SU-DHL-6 (cell line): ENCODE measurements around the gene ACER1.
A peak's percentile ranks its signal among the peaks of the same experiment; 100 is the strongest.
"Not testable (repeated sequence)": the region's sequence is repeated elsewhere in the genome, so short reads cannot be mapped to it uniquely, and the experiment has no call there.

ENCODE experiments used
- H2AFZ ChIP-seq: fragments of 200-600 bp; sonication (generic); 2 replicates; pipeline ENCODE4 v1.6.1; 2014; ENCODE audit warnings: low read depth, mild to moderate bottlenecking, moderate library complexity, mixed read lengths, antibody characterized with exemption, low read length; ENCODE audit not compliant: severe bottlenecking
- H3F3A ChIP-seq: fragments of 200-600 bp; shearing (Covaris generic); 2 replicates; pipeline ENCODE4 v1.6.0; 2016; ENCODE audit warnings: antibody characterized with exemption, mild to moderate bottlenecking; ENCODE audit not compliant: insufficient read depth
- H3K27ac ChIP-seq: fragments of 200-600 bp; sonication (generic); 2 replicates; pipeline ENCODE4 v1.5.1; 2016; ENCODE audit warnings: low read depth, mild to moderate bottlenecking, low read length, moderate library complexity, mixed read lengths
- H3K27me3 ChIP-seq: fragments of 200-600 bp; sonication (generic), shearing (Covaris generic); 2 replicates; pipeline ENCODE4 v1.6.0; 2014; ENCODE audit warnings: mild to moderate bottlenecking, low read length
- H3K36me3 ChIP-seq: fragments of 200-600 bp; sonication (generic); 2 replicates; pipeline ENCODE4 v1.6.1; 2014; ENCODE audit warnings: mild to moderate bottlenecking, low read length, mixed read lengths
- H3K4me2 ChIP-seq: fragments of 300-600, 200-600 bp; shearing (Covaris generic), sonication (generic); 2 replicates; pipeline ENCODE4 v1.6.0; 2014; ENCODE audit warnings: low read length, low read depth, mild to moderate bottlenecking; ENCODE audit not compliant: poor library complexity, severe bottlenecking
- H3K4me3 ChIP-seq: fragments of 200-600 bp; sonication (generic); 2 replicates; pipeline ENCODE4 v1.5.1; 2014; ENCODE audit warnings: antibody characterized with exemption, low read length, mild to moderate bottlenecking, mixed read lengths; ENCODE audit not compliant: insufficient read depth, poor library complexity, severe bottlenecking
- H3K79me2 ChIP-seq: fragments of 200-600 bp; sonication (generic); 2 replicates; pipeline ENCODE4 v1.6.1; 2014; ENCODE audit warnings: mild to moderate bottlenecking, low read length, moderate library complexity; ENCODE audit not compliant: insufficient read depth
- H3K9ac ChIP-seq: fragments of 200-600 bp; sonication (generic); 2 replicates; pipeline ENCODE4 v1.7.0; 2014; ENCODE audit warnings: mild to moderate bottlenecking, low read length
- H3K9me2 ChIP-seq: fragments of 200-600 bp; sonication (generic); replicated peaks from 2 replicates; pipeline ENCODE4 v1.6.1; 2014; ENCODE audit warnings: low read length; ENCODE audit not compliant: insufficient read depth
- H3K9me3 ChIP-seq: fragments of 200-600 bp; sonication (generic); 2 replicates; pipeline ENCODE4 v1.6.1; 2014; ENCODE audit warnings: low read length, mixed read lengths; ENCODE audit not compliant: insufficient read depth
- H4K20me1 ChIP-seq: fragments of 200-600 bp; sonication (generic); 2 replicates; pipeline ENCODE4 v1.6.1; 2014; ENCODE audit warnings: low read depth, mild to moderate bottlenecking, antibody characterized with exemption, low read length, moderate library complexity, mixed read lengths
- EZH2phosphoT487 ChIP-seq: fragments of 200-600 bp; sonication (generic), shearing (Covaris generic); conservative IDR thresholded peaks from 2 replicates; pipeline ENCODE4 v1.6.1; 2018; ENCODE audit warnings: mild to moderate bottlenecking, antibody characterized with exemption, low read length, moderate library complexity, mixed read lengths
- TF ChIP-seq, protein P1 (sequence below): fragments of 200-600 bp; sonication (generic); IDR thresholded peaks from one replicate; pipeline ENCODE4 v1.5.1; 2017; ENCODE audit warnings: antibody characterized with exemption, mild to moderate bottlenecking, low read length, moderate library complexity; ENCODE audit not compliant: insufficient read depth, poor library complexity, severe bottlenecking

Gene ACER1

DNA sequence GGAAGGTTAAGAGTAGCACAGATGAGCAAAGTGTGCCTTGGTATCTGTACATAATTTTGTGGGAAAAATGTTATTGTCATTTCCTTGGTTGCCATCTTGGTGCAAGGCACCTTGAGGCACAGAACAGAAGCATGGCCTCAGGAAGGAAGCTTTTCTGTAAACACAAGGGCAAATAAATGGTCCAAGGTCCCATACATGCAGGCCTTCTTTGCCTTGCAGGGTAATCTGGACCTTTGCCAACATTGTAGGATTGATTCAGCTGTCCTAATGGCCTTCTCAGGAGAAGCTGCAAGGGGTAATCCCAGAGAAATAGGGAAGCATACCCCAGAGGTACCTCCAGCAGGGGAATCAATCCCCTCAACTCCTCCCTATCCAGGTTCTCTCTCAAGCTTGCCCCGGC lies 44.7 kb downstream of the ACER1 start:
- Histone ChIP-seq H3F3A (no peaks in the 10 kb centered on the region), H4K20me1 (no peaks in the 10 kb centered on the region), H3K36me3 (no peaks in the 10 kb centered on the region), H3K4me3 (no peak overlapping the region), H3K4me2 (no peak overlapping the region), H3K79me2 (no peaks in the 10 kb centered on the region), H3K27me3 (no peaks in the 10 kb centered on the region), H3K27ac (no peak overlapping the region), H3K9ac (no peak overlapping the region), H2AFZ (no peak overlapping the region), H3K9me3 (peaks cover 42% of the 10 kb centered on the region; the same call in 1 of the 2 replicates), H3K9me2 (no peaks in the 10 kb centered on the region)
- TF ChIP-seq, protein P1, sequence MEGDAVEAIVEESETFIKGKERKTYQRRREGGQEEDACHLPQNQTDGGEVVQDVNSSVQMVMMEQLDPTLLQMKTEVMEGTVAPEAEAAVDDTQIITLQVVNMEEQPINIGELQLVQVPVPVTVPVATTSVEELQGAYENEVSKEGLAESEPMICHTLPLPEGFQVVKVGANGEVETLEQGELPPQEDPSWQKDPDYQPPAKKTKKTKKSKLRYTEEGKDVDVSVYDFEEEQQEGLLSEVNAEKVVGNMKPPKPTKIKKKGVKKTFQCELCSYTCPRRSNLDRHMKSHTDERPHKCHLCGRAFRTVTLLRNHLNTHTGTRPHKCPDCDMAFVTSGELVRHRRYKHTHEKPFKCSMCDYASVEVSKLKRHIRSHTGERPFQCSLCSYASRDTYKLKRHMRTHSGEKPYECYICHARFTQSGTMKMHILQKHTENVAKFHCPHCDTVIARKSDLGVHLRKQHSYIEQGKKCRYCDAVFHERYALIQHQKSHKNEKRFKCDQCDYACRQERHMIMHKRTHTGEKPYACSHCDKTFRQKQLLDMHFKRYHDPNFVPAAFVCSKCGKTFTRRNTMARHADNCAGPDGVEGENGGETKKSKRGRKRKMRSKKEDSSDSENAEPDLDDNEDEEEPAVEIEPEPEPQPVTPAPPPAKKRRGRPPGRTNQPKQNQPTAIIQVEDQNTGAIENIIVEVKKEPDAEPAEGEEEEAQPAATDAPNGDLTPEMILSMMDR: no peak
- no peak for TF ChIP-seq EZH2phosphoT487

DNA sequence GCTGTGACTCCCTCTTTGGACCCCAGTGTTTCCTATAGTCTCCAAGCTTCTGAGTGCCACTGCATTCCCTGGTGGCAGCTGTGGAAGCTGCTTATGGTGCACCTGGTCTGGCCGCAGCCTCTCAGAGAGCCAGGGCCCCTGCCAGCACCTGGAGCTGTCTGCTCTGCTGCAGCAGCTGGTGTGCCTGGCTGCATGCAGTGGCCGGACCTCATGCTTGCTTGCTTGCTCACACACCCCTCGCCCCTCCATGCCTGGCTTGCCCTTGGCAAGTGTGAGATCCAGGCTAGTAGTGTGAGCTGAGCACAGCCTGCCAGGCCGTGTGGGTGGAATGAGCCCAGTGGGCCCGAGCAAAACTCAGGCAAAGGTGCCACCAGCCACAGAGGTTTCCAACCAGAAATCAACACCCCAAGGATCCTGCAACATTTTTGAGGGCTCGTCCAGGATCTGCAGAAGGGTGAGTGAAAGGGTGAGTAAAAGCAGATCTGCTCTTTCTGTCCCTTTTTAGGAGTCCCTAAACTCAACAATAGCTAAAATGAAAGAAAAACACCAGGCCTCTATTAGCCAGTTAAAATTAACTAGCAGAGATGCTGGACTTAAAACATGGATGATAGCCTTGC lies 46.0 kb downstream of the ACER1 start:
- H3K9me3 ChIP-seq: peaks cover 36% of the 10 kb centered on the region; the same call in 1 of the 2 replicates
- no peak overlapping the region for H2AFZ ChIP-seq
- no peak overlapping the region for H3K9ac ChIP-seq
- H4K20me1 ChIP-seq: no peaks in the 10 kb centered on the region
- H3K79me2 ChIP-seq: no peaks in the 10 kb centered on the region
- TF ChIP-seq, protein P1: no peak
- TF ChIP-seq EZH2phosphoT487: no peak
- no peak overlapping the region for H3K27ac ChIP-seq
- H3K4me3 ChIP-seq: peak overlapping the region; percentile 22
- no peaks in the 10 kb centered on the region for H3K27me3 ChIP-seq
- no peaks in the 10 kb centered on the region for H3F3A ChIP-seq
- H3K4me2 ChIP-seq: no peak overlapping the region
- no peaks in the 10 kb centered on the region for H3K9me2 ChIP-seq
- H3K36me3 ChIP-seq: no peaks in the 10 kb centered on the region

DNA sequence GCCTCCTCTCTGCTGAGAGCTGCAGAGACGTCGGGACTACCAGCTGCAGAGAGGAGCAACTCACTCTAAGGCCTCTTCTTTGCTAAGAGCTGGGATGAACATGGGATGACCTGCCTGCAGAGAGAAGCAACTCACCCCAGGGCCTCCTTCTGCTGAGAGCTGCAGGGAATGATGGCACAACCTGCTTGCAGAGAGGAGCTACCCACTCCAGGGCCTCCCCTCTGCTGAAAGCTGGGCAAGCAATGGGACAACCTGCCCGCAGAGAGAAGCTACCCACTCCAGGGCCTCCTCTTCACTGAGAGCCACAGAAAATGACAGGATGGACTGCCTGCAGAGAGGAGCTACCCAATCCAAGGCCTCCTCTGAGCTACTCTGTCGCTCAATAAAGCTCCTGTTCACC lies 46.7 kb downstream of the ACER1 start:
- H4K20me1 ChIP-seq: no peaks in the 10 kb centered on the region
- H3K9ac ChIP-seq: no peak overlapping the region
- no peaks in the 10 kb centered on the region for H3K27me3 ChIP-seq
- H3K27ac ChIP-seq: no peak overlapping the region
- H3K79me2 ChIP-seq: no peaks in the 10 kb centered on the region
- H3K9me2 ChIP-seq: no peaks in the 10 kb centered on the region
- no peak overlapping the region for H3K4me2 ChIP-seq
- H3F3A ChIP-seq: no peaks in the 10 kb centered on the region
- no peak overlapping the region for H3K4me3 ChIP-seq
- peaks cover 31% of the 10 kb centered on the region; the same call in 1 of the 2 replicates for H3K9me3 ChIP-seq
- TF ChIP-seq, protein P1: no peak
- no peak for TF ChIP-seq EZH2phosphoT487
- H2AFZ ChIP-seq: no peak overlapping the region
- no peaks in the 10 kb centered on the region for H3K36me3 ChIP-seq

- H3K4me2 ChIP-seq, H3K9ac ChIP-seq, H4K20me1 ChIP-seq, H3K27me3 ChIP-seq, H3K9me2 ChIP-seq, H3K4me3 ChIP-seq, H3F3A ChIP-seq, H2AFZ ChIP-seq, H3K36me3 ChIP-seq, H3K27ac ChIP-seq: not testable (repeated sequence)
- Histone ChIP-seq H3K9me3 (peaks cover 16% of the 10 kb centered on the region; the same call in 1 of the 2 replicates), H3K79me2 (peaks cover 21% of the 10 kb centered on the region)
These were observed 51.0 kb downstream of the ACER1 start for GRCh38 chr19:6282393-6282792.
